Mesendoderm (in vitro differentiated cells): ENCODE results near the gene TLE4.

ENCODE experiments used
- DNase-seq: peaks from one replicate; pipeline ENCODE4 v3.0.0; 2013
- H2AK5ac ChIP-seq: 2 replicates; pipeline ENCODE4 v1.6.1; 2013; ENCODE audit warnings: low read length, inconsistent platforms
- H2BK120ac ChIP-seq: 2 replicates; pipeline ENCODE4 v1.6.1; 2013; ENCODE audit warnings: low read depth, mild to moderate bottlenecking, low read length, moderate library complexity, mixed read lengths
- H2BK15ac ChIP-seq: replicated peaks from 2 replicates; pipeline ENCODE4 v1.6.1; 2013; ENCODE audit warnings: low read depth, mild to moderate bottlenecking, moderate library complexity
- H2BK5ac ChIP-seq: 2 replicates; pipeline ENCODE4 v1.6.1; 2013; ENCODE audit warnings: low read length, inconsistent platforms
- H3K18ac ChIP-seq: 2 replicates; pipeline ENCODE4 v1.6.1; 2013; ENCODE audit warnings: mild to moderate bottlenecking, low read length, mixed read lengths
- H3K23ac ChIP-seq: one replicate; pipeline ENCODE4 v1.6.1; 2013; ENCODE audit warnings: low read length
- H3K27ac ChIP-seq: 2 replicates; pipeline ENCODE4 v1.5.1; 2013; ENCODE audit warnings: low read depth, mild to moderate bottlenecking, inconsistent platforms, low read length, moderate library complexity
- H3K27me3 ChIP-seq: 2 replicates; pipeline ENCODE4 v1.6.1; 2013; ENCODE audit warnings: low read length, control low read depth, mild to moderate bottlenecking, inconsistent platforms; ENCODE audit not compliant: insufficient read depth, poor library complexity
- H3K36me3 ChIP-seq: 2 replicates; pipeline ENCODE4 v1.6.1; 2013; ENCODE audit warnings: low read length, inconsistent platforms; ENCODE audit not compliant: control insufficient read depth, insufficient read depth
- H3K4ac ChIP-seq: one replicate; pipeline ENCODE4 v1.6.1; 2013; ENCODE audit warnings: low read depth, mild to moderate bottlenecking, low read length, moderate library complexity
- H3K4me1 ChIP-seq: 2 replicates; pipeline ENCODE4 v1.6.1; 2013; ENCODE audit warnings: low read depth, low read length, inconsistent platforms; ENCODE audit not compliant: control insufficient read depth
- H3K4me2 ChIP-seq: 2 replicates; pipeline ENCODE4 v1.6.1; 2013; ENCODE audit warnings: low read length
- H3K4me3 ChIP-seq: 2 replicates; pipeline ENCODE4 v1.5.1; 2013; ENCODE audit warnings: mild to moderate bottlenecking, low read length
- H3K56ac ChIP-seq: one replicate; pipeline ENCODE4 v1.6.1; 2013; ENCODE audit warnings: low read length
- H3K79me1 ChIP-seq: 2 replicates; pipeline ENCODE4 v1.6.1; 2013; ENCODE audit warnings: low read length, inconsistent platforms
- H3K79me2 ChIP-seq: 2 replicates; pipeline ENCODE4 v1.6.1; 2013; ENCODE audit warnings: mild to moderate bottlenecking, low read length; ENCODE audit not compliant: control insufficient read depth, insufficient read depth
- H3K9ac ChIP-seq: 2 replicates; pipeline ENCODE4 v1.6.1; 2013; ENCODE audit warnings: low read length, inconsistent platforms
- H4K5ac ChIP-seq: one replicate; pipeline ENCODE4 v1.6.1; 2013; ENCODE audit warnings: low read length
- H4K8ac ChIP-seq: one replicate; pipeline ENCODE4 v1.6.1; 2013; ENCODE audit warnings: low read depth, mild to moderate bottlenecking, control low read depth, low read length, moderate library complexity
- WGBS: extraction: QIAGEN DNeasy Blood & Tissue Kit; methylation state at CpG from one replicate; pipeline ENCODE4 v1.1.7; 2013; ENCODE audit warnings: low lambda C conversion rate, missing lambda C conversion rate; ENCODE audit not compliant: insufficient coverage; ENCODE audit errors: extremely low coverage; 5-methylcytosine and 5-hydroxymethylcytosine counted together

The TLE4 gene

DNA sequence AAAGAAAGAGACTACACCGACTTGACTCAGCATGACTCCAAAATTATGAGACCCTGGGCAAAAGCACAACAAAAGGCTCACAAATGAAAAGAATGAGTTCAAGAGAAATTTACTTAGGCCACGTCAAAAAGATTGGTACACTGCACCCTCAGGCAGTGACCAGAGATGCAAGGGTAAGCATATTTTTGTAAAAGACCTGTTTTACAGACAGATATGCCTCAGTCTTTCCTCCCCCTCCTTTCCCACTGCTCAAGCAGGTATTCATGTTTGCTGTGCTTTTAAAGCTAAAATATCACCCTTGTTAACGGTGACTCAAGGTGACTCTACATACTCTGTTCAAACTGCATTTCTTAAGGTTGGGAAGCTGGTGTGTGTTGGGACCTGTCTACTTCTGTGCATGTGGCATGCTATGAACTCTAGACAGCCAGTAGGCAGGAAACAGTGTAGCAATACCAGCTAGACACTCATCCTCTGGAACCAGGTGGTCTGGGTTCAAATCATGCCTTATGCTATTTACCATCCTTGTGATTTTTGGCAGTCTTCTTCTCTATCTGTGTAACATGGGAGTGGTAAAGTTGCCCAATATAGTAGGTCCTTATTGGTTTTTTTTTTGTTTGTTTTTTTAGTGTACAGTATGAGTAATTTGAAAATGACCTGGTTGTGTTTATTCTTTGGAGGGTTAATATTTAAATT is 98.7 kb downstream of the TLE4 start:
- no peak overlapping the region for H2AK5ac ChIP-seq
- H2BK5ac ChIP-seq = no peak overlapping the region
- H3K79me2 ChIP-seq = no peaks in the 10 kb centered on the region
- no peak for DNase-seq
- H3K56ac ChIP-seq = no peak overlapping the region
- H2BK120ac ChIP-seq = no peak overlapping the region
- no peak overlapping the region for H3K18ac ChIP-seq
- H4K8ac ChIP-seq = no peak overlapping the region
- H3K4me1 ChIP-seq = peaks cover 4% of the 10 kb centered on the region
- H3K23ac ChIP-seq = no peak overlapping the region
- H3K4ac ChIP-seq = no peak overlapping the region
- no peak overlapping the region for H3K9ac ChIP-seq
- no peak overlapping the region for H4K5ac ChIP-seq
- no peak overlapping the region for H3K4me2 ChIP-seq
- peaks cover 2% of the 10 kb centered on the region for H3K79me1 ChIP-seq
- WGBS = no CpG with 5 or more reads among the region's 3 CpGs
- no peak overlapping the region for H3K27ac ChIP-seq
- no peaks in the 10 kb centered on the region for H3K27me3 ChIP-seq
- H2BK15ac ChIP-seq = no peak overlapping the region
- no peak overlapping the region for H3K4me3 ChIP-seq
- H3K36me3 ChIP-seq = no peaks in the 10 kb centered on the region

DNA sequence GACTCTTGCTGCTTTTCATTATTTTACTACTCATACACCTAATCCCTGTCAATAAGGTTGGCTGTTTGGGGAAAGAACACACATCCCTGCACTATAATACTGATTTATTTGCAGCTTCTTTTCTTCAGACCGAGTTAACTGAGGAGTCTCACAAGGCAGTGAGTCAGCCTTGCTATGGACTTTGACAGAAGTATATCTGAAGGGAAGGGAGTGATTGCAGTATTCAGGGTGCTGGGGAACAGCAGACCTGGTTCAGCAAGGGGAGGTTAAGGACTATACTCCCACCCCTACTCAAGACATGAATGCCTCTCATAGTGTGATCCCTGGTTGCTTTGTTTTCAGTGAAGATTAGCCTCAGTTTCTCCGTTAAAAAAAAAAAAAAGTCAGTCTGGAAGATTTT is 99.8 kb downstream of the TLE4 start:
- Histone ChIP-seq H3K4me3 (no peak overlapping the region), H3K79me2 (no peaks in the 10 kb centered on the region), H4K5ac (no peak overlapping the region), H2BK120ac (no peak overlapping the region), H3K79me1 (peaks cover 2% of the 10 kb centered on the region), H3K27ac (no peak overlapping the region), H3K4me2 (no peak overlapping the region), H3K36me3 (no peaks in the 10 kb centered on the region), H3K18ac (no peak overlapping the region), H4K8ac (no peak overlapping the region), H3K27me3 (no peaks in the 10 kb centered on the region), H2BK15ac (no peak overlapping the region), H3K23ac (no peak overlapping the region), H3K4me1 (peaks cover 4% of the 10 kb centered on the region), H3K4ac (no peak overlapping the region), H2AK5ac (no peak overlapping the region), H2BK5ac (no peak overlapping the region), H3K56ac (no peak overlapping the region), H3K9ac (no peak overlapping the region)
- WGBS = no CpG with 5 or more reads among the region's 2 CpGs
- DNase-seq = no peak

DNA sequence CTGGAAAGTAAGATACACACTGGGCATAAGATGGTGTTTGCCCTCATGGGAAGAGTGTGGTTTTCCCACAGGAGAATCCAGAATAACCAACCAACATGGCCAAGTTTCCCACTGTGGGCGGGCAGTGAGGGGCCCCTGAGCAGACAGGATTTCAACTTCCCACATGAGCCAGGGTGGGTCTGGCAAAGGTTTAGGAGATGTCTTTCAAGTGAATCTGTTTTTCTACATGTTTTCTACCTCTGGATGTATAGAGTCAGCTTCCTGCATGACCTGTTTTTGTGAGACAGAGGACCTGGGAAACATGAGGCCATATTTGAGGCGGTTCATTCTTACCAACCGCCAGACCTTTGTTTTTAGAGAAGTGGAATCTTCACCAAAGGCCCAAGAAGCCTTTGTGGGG is 100.5 kb downstream of the TLE4 start:
- Histone ChIP-seq H3K4ac (peak overlapping the region; percentile 1), H3K27me3 (no peaks in the 10 kb centered on the region), H4K5ac (no peak overlapping the region), H3K18ac (no peak overlapping the region), H3K56ac (no peak overlapping the region), H3K4me1 (peaks cover 4% of the 10 kb centered on the region), H3K23ac (no peak overlapping the region), H2BK120ac (no peak overlapping the region), H3K4me2 (no peak overlapping the region), H2BK5ac (no peak overlapping the region), H3K79me1 (peaks cover 2% of the 10 kb centered on the region), H3K4me3 (no peak overlapping the region), H4K8ac (no peak overlapping the region), H3K9ac (no peak overlapping the region), H3K79me2 (no peaks in the 10 kb centered on the region), H2BK15ac (no peak overlapping the region), H2AK5ac (no peak overlapping the region), H3K27ac (no peak overlapping the region), H3K36me3 (no peaks in the 10 kb centered on the region)
- WGBS = no CpG with 5 or more reads among the region's 3 CpGs
- DNase-seq = no peak

DNA sequence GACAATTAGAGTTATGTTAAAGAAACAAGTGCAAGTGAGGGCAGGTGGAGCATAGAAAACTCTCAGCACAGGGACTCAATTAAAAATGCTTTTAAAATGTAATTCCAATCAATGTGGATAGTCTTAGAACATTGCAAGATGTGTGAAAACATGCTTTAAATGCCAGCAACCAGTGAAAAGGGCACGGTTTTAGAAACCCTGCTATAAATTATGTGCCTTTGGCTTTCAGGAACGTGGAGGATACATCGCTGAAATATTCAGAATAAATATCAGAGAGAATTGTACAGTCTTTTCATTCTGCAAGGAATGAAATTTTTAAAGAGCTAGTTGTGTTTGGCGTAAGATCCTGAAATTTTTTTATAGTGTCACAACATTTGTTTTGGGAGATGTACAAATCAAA is 101.1 kb downstream of the TLE4 start:
- Histone ChIP-seq H3K79me1 (peaks cover 2% of the 10 kb centered on the region), H3K23ac (no peak overlapping the region), H3K79me2 (no peaks in the 10 kb centered on the region), H3K4me1 (peaks cover 4% of the 10 kb centered on the region), H3K18ac (no peak overlapping the region), H3K4me3 (no peak overlapping the region), H3K27me3 (no peaks in the 10 kb centered on the region), H3K56ac (no peak overlapping the region), H3K4me2 (no peak overlapping the region), H3K4ac (no peak overlapping the region), H3K9ac (no peak overlapping the region), H3K36me3 (no peaks in the 10 kb centered on the region), H2BK5ac (no peak overlapping the region), H2BK120ac (no peak overlapping the region), H4K8ac (no peak overlapping the region), H2BK15ac (no peak overlapping the region), H3K27ac (no peak overlapping the region), H4K5ac (no peak overlapping the region), H2AK5ac (no peak overlapping the region)
- no peak for DNase-seq
- WGBS = no CpG with 5 or more reads among the region's 4 CpGs

DNA sequence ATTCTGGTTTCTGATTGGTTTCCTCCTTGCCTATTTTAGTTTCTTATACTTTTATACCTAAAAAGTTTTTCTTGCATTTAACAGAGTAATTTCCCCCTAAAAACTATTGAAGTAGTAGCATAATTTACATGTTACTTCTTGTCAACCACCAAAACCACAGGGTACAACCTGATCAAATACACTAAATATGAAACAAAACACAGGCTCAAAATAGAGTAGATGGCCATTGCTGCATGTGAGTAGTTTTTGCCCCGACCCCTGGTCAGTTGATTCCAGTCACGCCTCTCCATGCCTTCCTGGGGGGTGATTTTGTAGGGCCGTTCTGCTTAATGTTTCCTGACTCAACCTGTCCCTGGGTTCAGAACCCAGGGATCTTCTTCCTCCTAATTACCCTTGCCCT is 101.8 kb downstream of the TLE4 start:
- Histone ChIP-seq H3K79me1 (peaks cover 2% of the 10 kb centered on the region), H3K23ac (no peak overlapping the region), H3K9ac (no peak overlapping the region), H3K4me3 (no peak overlapping the region), H3K36me3 (no peaks in the 10 kb centered on the region), H2AK5ac (no peak overlapping the region), H3K56ac (no peak overlapping the region), H2BK5ac (no peak overlapping the region), H3K4me2 (no peak overlapping the region), H3K79me2 (no peaks in the 10 kb centered on the region), H3K27me3 (no peaks in the 10 kb centered on the region), H4K5ac (no peak overlapping the region), H2BK15ac (no peak overlapping the region), H3K4me1 (peaks cover 4% of the 10 kb centered on the region), H4K8ac (no peak overlapping the region), H3K18ac (no peak overlapping the region), H3K4ac (no peak overlapping the region), H2BK120ac (no peak overlapping the region), H3K27ac (no peak overlapping the region)
- DNase-seq = no peak
- no CpG with 5 or more reads among the region's 3 CpGs for WGBS
